HCT116 (cell line): ENCODE results near the gene TUT4. TPM values are rescaled to one million over a fixed set of nuclear protein-coding genes. Genes with fewer than 3 reads are reported as not detected.
"Not testable (repeated sequence)": the region's sequence is repeated elsewhere in the genome, so short reads cannot be mapped to it uniquely, and the experiment has no call there.

Source experiments
- ATAC-seq: fragments of 200-7000 bp; cut with Tn5 transposase; 2 replicates; pipeline ENCODE4 v1.9.1; 2020; ENCODE audit warnings: mild to moderate bottlenecking, moderate library complexity
- BruUV-seq: library from RNA; stranded (reverse); fragments of 400-500 nt; replicated peaks from 2 replicates; lab custom pipeline; 2021; lab: Mats Ljungman, UMichigan
- CTCF ChIA-PET: fragments of 300-600 bp; sonication (Branson Sonifier 250); formaldehyde crosslinking; loops from one replicate; lab custom pipeline; 2021; ENCODE audit warnings: antibody characterized with exemption; lab: Charles Lee
- POLR2A ChIA-PET: fragments of 300-600, 350-600 bp; sonication (Branson Sonifier 250); formaldehyde crosslinking; loops from one replicate; lab custom pipeline; 2021; ENCODE audit warnings: antibody characterized with exemption; lab: Charles Lee
- RAD21 ChIA-PET, 2 experiments: fragments of 300-600 bp; sonication (Branson Sonifier 250); formaldehyde crosslinking; loops; one replicate each; lab custom pipeline; 2023; ENCODE audit warnings: low total read pairs in 2 of 2; ENCODE audit not compliant: uncharacterized antibody in 2 of 2, unreplicated experiment in 2 of 2, low non-redundant PET in 1 of 2; lab: Charles Lee
- DNase-seq: peaks from one replicate; pipeline ENCODE4 v3.0.0-alpha.2; 2010; ENCODE audit warnings: low read depth, low spot score
- H2AFZ ChIP-seq: fragments of 200-600 bp; shearing (Covaris generic), sonication (generic); 2 replicates; pipeline ENCODE4 v1.6.1; 2017; ENCODE audit warnings: low read depth, mixed run types, mixed read lengths, antibody characterized with exemption, low read length; ENCODE audit not compliant: poor library complexity, severe bottlenecking
- H3K27ac ChIP-seq: 2 replicates; pipeline ENCODE4 v1.5.1; 2012; ENCODE audit warnings: low read depth, low read length
- H3K27me3 ChIP-seq: fragments of 200-600 bp; sonication (generic); 2 replicates; pipeline ENCODE4 v1.6.1; 2016; ENCODE audit warnings: mixed run types, low read length, mixed read lengths; ENCODE audit not compliant: insufficient read depth
- H3K36me3 ChIP-seq, 2 experiments: fragments of 200-500 bp in 1 of 2; fragments of 200-600 bp in 1 of 2; sonication (Bioruptor generic) in 1 of 2; sonication (generic) in 1 of 2; 2 replicates each; pipeline versions ENCODE4 v1.5.1 to v1.6.1; 2014 to 2016; ENCODE audit warnings: low read length in 2 of 2, inconsistent platforms in 1 of 2, mixed read lengths in 1 of 2, mixed run types in 1 of 2; ENCODE audit not compliant: insufficient read depth in 2 of 2, control insufficient read depth in 1 of 2
- H3K4me1 ChIP-seq, 2 experiments: fragments of 200-600 bp in 1 of 2; sonication (generic) in 1 of 2; 2 replicates each; pipeline versions ENCODE4 v1.5.1 to v1.6.1; 2012 to 2017; ENCODE audit warnings: low read length in 2 of 2, inconsistent platforms in 1 of 2, mild to moderate bottlenecking in 1 of 2, mixed read lengths in 1 of 2, mixed run types in 1 of 2, moderate library complexity in 1 of 2; ENCODE audit not compliant: insufficient read depth in 2 of 2, control insufficient read depth in 1 of 2
- H3K4me2 ChIP-seq: fragments of 200-600 bp; sonication (generic); 2 replicates; pipeline ENCODE4 v1.6.1; 2017; ENCODE audit warnings: mixed run types, low read length, mixed read lengths
- H3K4me3 ChIP-seq, 2 experiments: fragments of 200-600 bp in 1 of 2; sonication (generic) in 1 of 2; replicated peaks in 1 of 2; 2 replicates each; pipeline ENCODE4 v1.5.1; 2011 to 2016; ENCODE audit warnings: low read length in 2 of 2, control low read depth in 1 of 2, low read depth in 1 of 2, mild to moderate bottlenecking in 1 of 2, mixed read lengths in 1 of 2, mixed run types in 1 of 2
- H3K79me2 ChIP-seq: fragments of 200-600 bp; sonication (generic); 2 replicates; pipeline ENCODE4 v1.6.1; 2017; ENCODE audit warnings: mild to moderate bottlenecking, mixed run types, low read length, moderate library complexity, mixed read lengths; ENCODE audit not compliant: insufficient read depth
- H3K9ac ChIP-seq: fragments of 200-600 bp; sonication (generic); 2 replicates; pipeline ENCODE4 v1.6.1; 2016; ENCODE audit warnings: low read length, mixed read lengths
- H3K9me2 ChIP-seq: fragments of 200-600 bp; sonication (generic), shearing (Covaris generic); 2 replicates; pipeline ENCODE4 v1.6.1; 2017; ENCODE audit warnings: mixed run types, mild to moderate bottlenecking, moderate library complexity; ENCODE audit not compliant: insufficient read depth
- H3K9me3 ChIP-seq, 2 experiments: fragments of 200-500 bp in 1 of 2; fragments of 200-600 bp in 1 of 2; sonication (Bioruptor generic) in 1 of 2; sonication (generic) in 1 of 2; 2 replicates each; pipeline ENCODE4 v1.6.1; 2014 to 2017; ENCODE audit warnings: low read length in 2 of 2, mixed read lengths in 2 of 2, inconsistent platforms in 1 of 2, low read depth in 1 of 2, mild to moderate bottlenecking in 1 of 2, mixed run types in 1 of 2, moderate library complexity in 1 of 2; ENCODE audit not compliant: control insufficient read depth in 1 of 2, insufficient read depth in 1 of 2
- H4K20me1 ChIP-seq: fragments of 200-600 bp; sonication (generic), shearing (Covaris generic); 2 replicates; pipeline ENCODE4 v1.6.1; 2017; ENCODE audit warnings: mixed run types, mild to moderate bottlenecking, moderate library complexity; ENCODE audit not compliant: insufficient read depth
- CEBPB ChIP-seq: IDR thresholded peaks from 2 replicates; pipeline ENCODE4 v1.6.1; 2012; ENCODE audit warnings: low read depth
- EGR1 ChIP-seq: IDR thresholded peaks from 2 replicates; pipeline ENCODE4 v1.6.1; 2012; ENCODE audit warnings: low read depth
- EZH2phosphoT487 ChIP-seq: fragments of 200-600 bp; IDR thresholded peaks from 2 replicates; pipeline ENCODE4 v1.6.1; 2018; ENCODE audit warnings: antibody characterized with exemption, borderline replicate concordance
- POLR2AphosphoS5 ChIP-seq: IDR thresholded peaks from 2 replicates; pipeline ENCODE4 v1.6.1; 2011; ENCODE audit warnings: mild to moderate bottlenecking, low read depth, low read length, moderate library complexity
- RAD21 ChIP-seq: IDR thresholded peaks from 2 replicates; pipeline ENCODE4 v1.6.1; 2012; ENCODE audit warnings: low read depth, mild to moderate bottlenecking
- SIN3A ChIP-seq: IDR thresholded peaks from 2 replicates; pipeline ENCODE4 v1.6.1; 2012; ENCODE audit warnings: low read depth
- TCF7L2 ChIP-seq: IDR thresholded peaks from 2 replicates; pipeline ENCODE4 v1.7.0; 2011; ENCODE audit warnings: borderline replicate concordance, inconsistent platforms; ENCODE audit not compliant: insufficient read depth, insufficient read length; ENCODE audit errors: extremely low read depth
- YY1 ChIP-seq: IDR thresholded peaks from 2 replicates; pipeline ENCODE4 v1.6.1; 2011; ENCODE audit warnings: low read length, low read depth, moderate library complexity, mild to moderate bottlenecking; ENCODE audit not compliant: insufficient replicate concordance; ENCODE audit errors: extremely low read depth
- ZNF274 ChIP-seq: fragments of 200-500 bp; sonication (Bioruptor generic); IDR thresholded peaks from 2 replicates; pipeline ENCODE4 v1.6.1; 2014; ENCODE audit warnings: mild to moderate bottlenecking, low read depth, low read length, inconsistent platforms
- intact Hi-C: fragments of 100-400 bp; cut with micrococcal nuclease; formaldehyde crosslinking; loops from 2 replicates; pipeline ENCODE4 v1.10.0; 2022
- total RNA-seq: library from RNA; stranded (reverse); gene quantifications from one replicate; pipeline ENCODE4 v1.2.1, GENCODE V29; 2021; ENCODE audit not compliant: unreplicated experiment
- TF ChIP-seq, protein P1 (sequence below), 3 experiments: fragments of 200-600 bp in 1 of 3; sonication (generic) in 1 of 3; IDR thresholded peaks in 2 of 3; conservative IDR thresholded peaks in 1 of 3; 2 replicates each; pipeline ENCODE4 v1.5.1; 2012 to 2017; ENCODE audit warnings: low read depth in 2 of 3, low read length in 2 of 3, antibody characterized with exemption in 1 of 3, borderline replicate concordance in 1 of 3, control low read depth in 1 of 3, mild to moderate bottlenecking in 1 of 3, mixed read lengths in 1 of 3, mixed run types in 1 of 3, moderate library complexity in 1 of 3; ENCODE audit not compliant: insufficient read depth in 1 of 3

Gene TUT4
- total RNA-seq, 1 experiment from 2014 or later = 50.0 TPM

GRCh38 chr1:52578066-52578465 is 25.2 kb upstream of the TUT4 start:
- DNase-seq, H3K36me3 ChIP-seq, H2AFZ ChIP-seq, H3K79me2 ChIP-seq, intact Hi-C loops, POLR2A ChIA-PET, RAD21 ChIA-PET, H3K27ac ChIP-seq, CTCF ChIA-PET, H3K9me2 ChIP-seq, H3K4me2 ChIP-seq, H3K27me3 ChIP-seq, ATAC-seq, H3K4me3 ChIP-seq, H3K9me3 ChIP-seq, BruUV-seq, H3K9ac ChIP-seq, H4K20me1 ChIP-seq: not testable (repeated sequence)
- peaks cover 5 to 15% of the 10 kb centered on the region in 2 experiments; a peak in 3 of 4 replicates for H3K4me1 ChIP-seq

DNA sequence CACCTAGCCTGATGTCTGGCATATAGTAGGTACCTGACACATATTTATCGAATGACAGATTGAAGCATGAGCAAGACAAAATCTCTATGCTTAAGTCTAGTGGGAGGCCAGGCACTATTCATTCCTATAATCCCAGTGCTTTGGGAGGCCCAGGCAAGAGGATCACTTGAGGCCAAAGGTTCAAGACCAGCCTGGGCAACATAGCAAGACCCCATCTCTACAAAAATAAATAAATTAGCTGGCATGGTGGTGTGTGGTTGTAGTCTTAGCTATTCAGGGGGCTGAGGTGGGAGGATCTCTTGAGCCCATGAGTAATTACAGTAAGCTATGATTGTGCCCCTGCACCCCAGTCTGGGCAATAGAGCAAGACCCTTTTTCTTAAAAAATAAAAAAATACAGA is 23.2 kb upstream of the TUT4 start:
- TF ChIP-seq SIN3A (no peak), EGR1 (no peak), YY1 (no peak), RAD21 (no peak), CEBPB (no peak), EZH2phosphoT487 (no peak), TCF7L2 (no peak), ZNF274 (no peak), POLR2AphosphoS5 (no peak)
- TF ChIP-seq, protein P1, sequence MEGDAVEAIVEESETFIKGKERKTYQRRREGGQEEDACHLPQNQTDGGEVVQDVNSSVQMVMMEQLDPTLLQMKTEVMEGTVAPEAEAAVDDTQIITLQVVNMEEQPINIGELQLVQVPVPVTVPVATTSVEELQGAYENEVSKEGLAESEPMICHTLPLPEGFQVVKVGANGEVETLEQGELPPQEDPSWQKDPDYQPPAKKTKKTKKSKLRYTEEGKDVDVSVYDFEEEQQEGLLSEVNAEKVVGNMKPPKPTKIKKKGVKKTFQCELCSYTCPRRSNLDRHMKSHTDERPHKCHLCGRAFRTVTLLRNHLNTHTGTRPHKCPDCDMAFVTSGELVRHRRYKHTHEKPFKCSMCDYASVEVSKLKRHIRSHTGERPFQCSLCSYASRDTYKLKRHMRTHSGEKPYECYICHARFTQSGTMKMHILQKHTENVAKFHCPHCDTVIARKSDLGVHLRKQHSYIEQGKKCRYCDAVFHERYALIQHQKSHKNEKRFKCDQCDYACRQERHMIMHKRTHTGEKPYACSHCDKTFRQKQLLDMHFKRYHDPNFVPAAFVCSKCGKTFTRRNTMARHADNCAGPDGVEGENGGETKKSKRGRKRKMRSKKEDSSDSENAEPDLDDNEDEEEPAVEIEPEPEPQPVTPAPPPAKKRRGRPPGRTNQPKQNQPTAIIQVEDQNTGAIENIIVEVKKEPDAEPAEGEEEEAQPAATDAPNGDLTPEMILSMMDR (IDR thresholded peaks at IDR 0.05 in 2 of 3, conservative IDR thresholded peaks at IDR 0.05 in 1 of 3; ENCODE audit: borderline replicate concordance in 1 of 3, insufficient read depth in 1 of 3, low read depth in 2 of 3, low read length in 2 of 3) = no peak
- H3K36me3 ChIP-seq = no peaks in the 10 kb centered on the region
- ChIA-PET CTCF (no interaction called here), RAD21 (no interaction called here), POLR2A (no interaction called here)
- no peaks in the 10 kb centered on the region for H3K27me3 ChIP-seq
- H3K4me3 ChIP-seq = no peak overlapping the region
- no peak overlapping the region for H3K4me2 ChIP-seq
- intact Hi-C loops = no loop called here
- no TSS peak for BruUV-seq
- no peaks in the 10 kb centered on the region for H3K9me3 ChIP-seq
- H3K9ac ChIP-seq = no peak overlapping the region
- H3K9me2 ChIP-seq = no peaks in the 10 kb centered on the region
- peaks cover 5 to 15% of the 10 kb centered on the region in 2 experiments; a peak in 3 of 4 replicates for H3K4me1 ChIP-seq
- no peak overlapping the region for H3K27ac ChIP-seq
- DNase-seq (no peak), ATAC-seq (no peak)
- no peaks in the 10 kb centered on the region for H4K20me1 ChIP-seq
- H2AFZ ChIP-seq = no peak overlapping the region
- no peaks in the 10 kb centered on the region for H3K79me2 ChIP-seq
